LNCaP clone FGC (cell line): ENCODE results near the gene CNGA1.
A peak's percentile ranks its signal among the peaks of the same experiment; 100 is the strongest.

Source experiments
- DNase-seq: peaks from one replicate; pipeline ENCODE4 v3.0.0-alpha.2; 2011; ENCODE audit warnings: low read depth
- H3K4me3 ChIP-seq: 2 replicates; pipeline ENCODE4 v1.5.1; 2011; ENCODE audit warnings: mild to moderate bottlenecking, low read depth, low read length, control low read depth
- TF ChIP-seq, protein P1 (sequence below): IDR thresholded peaks from 2 replicates; pipeline ENCODE4 v1.5.1; 2012; ENCODE audit warnings: mild to moderate bottlenecking; ENCODE audit not compliant: control insufficient read depth, insufficient read depth; ENCODE audit errors: extremely low read depth

CNGA1 gene

DNA sequence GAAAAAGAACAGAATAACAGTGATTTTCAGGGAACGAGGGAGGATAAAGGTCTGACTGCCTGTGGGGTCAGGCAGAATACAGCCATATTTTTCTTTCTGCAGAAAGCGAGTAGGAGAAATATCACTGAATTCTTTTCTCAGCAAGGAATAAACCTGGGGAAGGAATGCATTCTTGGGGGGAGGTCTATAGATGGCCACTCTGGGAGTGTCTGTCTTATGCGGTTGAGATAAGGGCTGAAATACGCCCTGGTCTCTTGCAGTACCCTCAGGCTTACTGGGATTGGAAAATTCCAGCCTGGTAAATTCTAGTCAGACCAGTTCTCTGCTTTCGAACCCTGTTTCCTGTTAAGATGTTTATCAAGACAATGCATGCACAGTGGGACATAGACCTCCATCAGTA lies 26.3 kb downstream of the CNGA1 start:
- DNase-seq, result no peak
- TF ChIP-seq, protein P1, sequence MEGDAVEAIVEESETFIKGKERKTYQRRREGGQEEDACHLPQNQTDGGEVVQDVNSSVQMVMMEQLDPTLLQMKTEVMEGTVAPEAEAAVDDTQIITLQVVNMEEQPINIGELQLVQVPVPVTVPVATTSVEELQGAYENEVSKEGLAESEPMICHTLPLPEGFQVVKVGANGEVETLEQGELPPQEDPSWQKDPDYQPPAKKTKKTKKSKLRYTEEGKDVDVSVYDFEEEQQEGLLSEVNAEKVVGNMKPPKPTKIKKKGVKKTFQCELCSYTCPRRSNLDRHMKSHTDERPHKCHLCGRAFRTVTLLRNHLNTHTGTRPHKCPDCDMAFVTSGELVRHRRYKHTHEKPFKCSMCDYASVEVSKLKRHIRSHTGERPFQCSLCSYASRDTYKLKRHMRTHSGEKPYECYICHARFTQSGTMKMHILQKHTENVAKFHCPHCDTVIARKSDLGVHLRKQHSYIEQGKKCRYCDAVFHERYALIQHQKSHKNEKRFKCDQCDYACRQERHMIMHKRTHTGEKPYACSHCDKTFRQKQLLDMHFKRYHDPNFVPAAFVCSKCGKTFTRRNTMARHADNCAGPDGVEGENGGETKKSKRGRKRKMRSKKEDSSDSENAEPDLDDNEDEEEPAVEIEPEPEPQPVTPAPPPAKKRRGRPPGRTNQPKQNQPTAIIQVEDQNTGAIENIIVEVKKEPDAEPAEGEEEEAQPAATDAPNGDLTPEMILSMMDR, result no peak
- H3K4me3 ChIP-seq, result no peak overlapping the region

DNA sequence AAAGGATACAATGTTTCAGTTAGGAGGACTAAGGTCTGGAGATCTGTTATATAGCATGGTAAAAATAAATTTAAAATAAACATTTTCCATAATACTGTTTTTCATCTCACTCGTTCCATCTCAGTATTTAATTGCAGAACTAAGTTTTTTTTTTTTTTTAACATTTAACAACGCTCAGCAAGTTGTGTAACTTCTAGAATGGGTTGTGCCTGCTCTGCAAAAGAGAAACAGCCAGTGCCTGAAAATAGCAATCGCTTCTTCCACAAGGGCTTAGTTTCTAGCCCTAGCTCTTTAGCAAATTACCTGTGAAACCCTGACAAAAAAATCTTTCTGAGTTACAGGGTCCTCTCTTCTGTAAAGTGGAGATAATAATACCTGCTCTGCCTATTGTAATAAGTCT lies 41.9 kb downstream of the CNGA1 start:
- TF ChIP-seq, protein P1, result no peak
- H3K4me3 ChIP-seq, result no peak overlapping the region
- DNase-seq, result no peak

DNA sequence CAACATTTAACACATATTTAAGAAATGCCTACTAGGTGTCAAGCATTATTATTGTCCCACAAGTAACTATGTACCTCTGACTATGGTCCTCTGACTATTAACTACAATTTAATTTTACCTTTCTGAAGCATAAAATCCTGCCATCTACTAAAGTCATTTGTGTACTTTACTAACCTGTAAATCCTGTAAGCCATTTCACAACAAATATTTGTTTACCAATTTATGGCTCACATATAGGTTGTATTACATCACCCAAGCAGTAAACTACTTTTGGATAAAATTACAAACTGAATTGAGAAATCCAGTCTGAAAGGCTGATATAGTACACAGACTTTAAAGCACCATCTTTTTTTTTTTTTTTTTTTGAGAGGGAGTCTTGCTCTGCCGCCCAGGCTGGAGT lies 43.8 kb downstream of the CNGA1 start:
- peak; percentile 82 for DNase-seq
- no peak overlapping the region; the same call in 1 of the 2 replicates for H3K4me3 ChIP-seq
- TF ChIP-seq, protein P1, result no peak

DNA sequence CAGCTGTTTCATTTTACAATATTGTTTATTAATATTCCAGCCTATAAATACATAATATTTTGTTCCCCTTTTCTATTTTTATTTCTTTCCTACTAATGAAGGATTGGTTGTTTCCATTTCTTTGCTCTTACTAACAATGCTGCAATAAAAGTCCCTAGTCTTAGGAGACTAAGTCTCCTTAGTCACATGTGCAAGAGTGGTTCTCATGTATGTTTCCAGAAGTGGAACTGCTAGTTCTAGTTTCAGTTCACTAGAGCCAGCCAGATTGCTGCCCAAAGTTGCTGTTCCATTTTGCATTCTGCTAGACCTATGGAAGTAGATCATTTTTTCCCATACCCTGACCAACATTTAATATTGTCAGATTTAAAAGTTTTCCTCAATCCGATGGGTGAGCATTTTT lies 44.3 kb downstream of the CNGA1 start:
- TF ChIP-seq, protein P1, result no peak
- H3K4me3 ChIP-seq, result no peak overlapping the region; the same call in 1 of the 2 replicates
- DNase-seq, result no peak

DNA sequence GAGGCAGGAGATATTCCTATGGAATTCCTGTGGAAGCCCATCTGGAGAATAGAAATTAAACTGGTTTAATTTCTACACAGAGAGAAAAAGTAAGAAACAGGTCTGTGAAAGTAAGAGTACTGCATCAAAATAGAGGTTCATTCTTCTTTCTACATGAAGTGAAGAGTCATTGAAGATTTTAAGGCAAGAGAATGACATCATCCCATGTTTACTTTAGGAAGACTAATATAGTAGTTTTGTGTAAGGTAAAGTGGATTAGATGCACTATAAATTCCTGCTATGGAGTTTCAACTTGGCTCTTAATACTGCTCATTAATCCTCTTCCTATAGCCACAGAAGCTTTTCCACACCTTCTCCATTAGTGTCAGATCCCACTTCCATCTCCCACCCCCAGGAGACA lies 47.6 kb downstream of the CNGA1 start:
- H3K4me3 ChIP-seq, result no peak overlapping the region
- TF ChIP-seq, protein P1, result no peak
- DNase-seq, result no peak

DNA sequence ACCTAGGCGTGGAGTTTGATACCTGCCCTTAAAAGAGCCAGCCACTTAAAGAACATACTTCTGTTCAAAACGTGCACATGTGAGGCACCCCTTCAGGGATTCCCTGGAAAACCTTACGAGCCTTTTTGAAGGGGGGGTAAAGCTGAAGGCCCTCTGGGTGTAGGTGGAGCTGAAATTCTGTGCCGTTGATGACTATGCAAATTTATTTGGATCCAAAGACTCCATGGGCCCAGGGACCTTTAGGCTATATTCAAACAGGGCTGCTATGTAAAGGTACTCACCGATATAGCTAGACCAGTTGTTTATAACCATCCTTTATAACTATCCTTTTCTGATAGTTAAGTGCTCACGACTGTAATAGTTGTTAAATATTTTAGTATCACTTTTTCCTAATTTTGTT lies 61.8 kb downstream of the CNGA1 start:
- no peak for DNase-seq
- TF ChIP-seq, protein P1, result no peak
- no peak overlapping the region for H3K4me3 ChIP-seq

DNA sequence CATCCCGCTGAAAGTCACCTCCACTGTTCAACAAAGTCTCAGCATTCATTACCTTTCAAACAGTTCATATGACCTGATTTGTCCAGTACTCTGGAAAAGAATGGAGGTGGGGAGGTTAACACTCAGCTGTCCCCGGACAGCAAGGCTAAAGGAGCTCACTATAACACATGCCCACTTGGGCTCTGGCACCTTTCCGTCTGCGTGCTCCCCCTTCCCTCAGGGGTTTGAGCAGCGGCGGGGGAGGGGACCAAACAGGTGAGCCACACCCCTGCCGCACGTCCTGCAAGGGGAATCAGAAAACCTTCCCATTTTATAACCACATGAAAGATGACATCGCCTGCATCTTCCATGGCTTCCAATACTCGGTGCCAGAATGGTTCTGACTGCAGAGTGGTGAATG lies 62.2 kb downstream of the CNGA1 start:
- no peak overlapping the region for H3K4me3 ChIP-seq
- DNase-seq, result no peak
- TF ChIP-seq, protein P1, result no peak
